Stomach (tissue), 9 donors: ENCODE results near the gene CACTIN. TPM values are rescaled to one million over a fixed set of nuclear protein-coding genes. Genes with fewer than 3 reads are reported as not detected.
A peak's percentile ranks its signal among the peaks of the same experiment; 100 is the strongest.

ENCODE experiments used
- DNase-seq, 2 donors: peaks; one replicate each; pipeline versions ENCODE4 v3.0.0 to v3.0.0-alpha.2; 2013 to 2019
- H3K27ac ChIP-seq, 5 donors: fragments of 200-600 bp in 4 of 5; sonication (generic) in 4 of 5; one replicate each; pipeline ENCODE4 v1.5.1; 2013 to 2019; ENCODE audit warnings: mild to moderate bottlenecking in 1 of 5, moderate library complexity in 1 of 5
- H3K27me3 ChIP-seq, 3 donors: fragments of 200-600 bp; sonication (generic); one replicate each; pipeline ENCODE4 v1.5.1; 2017 to 2019; ENCODE audit warnings: mixed run types in 1 of 3
- H3K36me3 ChIP-seq, 4 donors: fragments of 200-600 bp; sonication (generic); 1 replicate in 3 of 4; 2 replicates in 1 of 4; pipeline ENCODE4 v1.5.1; 2016 to 2019
- H3K4me1 ChIP-seq, 4 donors: fragments of 200-600 bp; sonication (generic); one replicate each; pipeline ENCODE4 v1.5.1; 2016 to 2019
- H3K4me3 ChIP-seq, 4 donors: fragments of 200-600 bp; sonication (generic) in 3 of 4; one replicate each; pipeline ENCODE4 v1.5.1; 2016 to 2019; ENCODE audit warnings: mild to moderate bottlenecking in 1 of 4
- H3K9me3 ChIP-seq, 4 donors: fragments of 200-600 bp; sonication (generic); one replicate each; pipeline ENCODE4 v1.5.1; 2016 to 2019
- EP300 ChIP-seq: sonication (generic); formaldehyde crosslinking; IDR thresholded peaks from one replicate; pipeline ENCODE4 v1.6.1; 2017; ENCODE audit warnings: antibody characterized with exemption
- POLR2A ChIP-seq, 4 donors: fragments of 450-650 bp; IDR thresholded peaks; one replicate each; pipeline ENCODE4 v1.6.1; 2016; ENCODE audit warnings: antibody characterized with exemption in 4 of 4, control low read depth in 2 of 4, mild to moderate bottlenecking in 1 of 4, moderate library complexity in 1 of 4
- POLR2AphosphoS5 ChIP-seq, 3 donors: sonication (generic); formaldehyde crosslinking; IDR thresholded peaks; one replicate each; pipeline ENCODE4 v1.6.1; 2016; ENCODE audit warnings: antibody characterized with exemption in 3 of 3
- WGBS, 5 donors: extraction: QIAGEN DNeasy Blood & Tissue Kit in 3 of 5; methylation state at CpG; one replicate each; pipeline versions ENCODE4 v1.1.5 to v1.1.7; 2013 to 2018; 5-methylcytosine and 5-hydroxymethylcytosine counted together
- intact Hi-C: fragments of 100-400 bp; cut with DNase I; formaldehyde crosslinking; loops from one replicate; pipeline ENCODE4 v1.15.1; 2023; ENCODE audit warnings: low total_unique reads
- polyA plus RNA-seq, 3 donors: library from polyadenylated mRNA; stranded (reverse); fragments of 200-250 nt; gene quantifications; one replicate each; pipeline ENCODE4 v1.2.3, GENCODE V29; 2013
- total RNA-seq, 5 donors: library from RNA; depleted of rRNA; stranded (reverse); fragments of >200 nt; gene quantifications; one replicate each; pipeline versions ENCODE4 v1.1.0 to v1.2.3, GENCODE V29; 2014 to 2016
- TF ChIP-seq, protein P1 (sequence below), 7 experiments: fragments of 450-650 bp in 4 of 7; fragments of 200-600 bp in 3 of 7; sonication (generic) in 3 of 7; IDR thresholded peaks; one replicate each; pipeline ENCODE4 v1.5.1; 2016 to 2019; ENCODE audit warnings: antibody characterized with exemption in 7 of 7, control low read depth in 2 of 7, mild to moderate bottlenecking in 1 of 7
- donor health status: healthy with polysubstance abuse.
- donor health status: Bipolar disorder and iron deficiency.
- donor health status: healthy.

The CACTIN gene
- total and polyA plus RNA-seq, 8 donors = 9.8 to 180 (median 14.7) TPM

DNA sequence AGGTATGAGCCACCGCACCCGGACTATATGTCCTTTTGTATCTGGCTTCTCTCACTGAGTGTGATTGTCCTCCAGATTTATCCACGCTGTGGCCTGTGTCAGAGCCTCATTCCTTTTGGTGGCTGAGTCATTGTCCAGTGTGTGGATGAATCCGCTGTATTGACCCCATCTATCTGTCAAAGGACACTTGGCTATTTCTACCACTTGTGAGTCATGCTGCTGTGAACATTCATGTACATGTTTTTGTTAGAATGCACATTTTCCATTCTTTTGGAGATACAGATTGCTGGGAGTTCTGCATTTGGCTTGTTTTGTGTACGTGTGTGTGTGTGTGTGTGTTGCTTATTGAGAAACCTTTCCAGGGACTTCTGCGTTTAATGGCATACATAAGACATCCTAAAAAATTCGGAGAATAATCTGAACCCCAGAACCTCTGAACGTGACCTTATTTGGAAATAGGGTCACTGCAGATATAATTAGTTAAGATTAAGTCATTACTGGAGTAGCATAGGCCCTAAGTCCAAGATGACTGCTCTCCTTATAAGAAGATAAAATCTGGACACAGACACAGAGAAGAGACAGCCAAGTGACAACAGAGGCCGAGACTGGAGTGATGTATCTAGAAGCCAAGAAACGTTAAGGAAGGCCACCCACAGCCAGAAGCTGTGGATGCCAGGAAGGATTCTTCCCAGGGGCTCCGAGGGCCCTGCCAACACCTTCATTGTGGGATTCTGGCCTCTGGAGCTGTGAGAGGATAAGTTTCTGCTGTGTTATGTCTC, 46.2 kb downstream of the CACTIN start:
- Histone ChIP-seq H3K36me3 (peaks cover 0 to 14% (median 10%) of the 10 kb centered on the region in 4 donors), H3K27me3 (peaks cover 0 to 15% (median 5%) of the 10 kb centered on the region in 3 donors), H3K27ac (peak overlapping the region in 4 of 5 donors; percentile 22 to 74 (median 64)), H3K4me1 (peaks cover 12 to 31% (median 19%) of the 10 kb centered on the region in 4 donors), H3K9me3 (no peaks in the 10 kb centered on the region), H3K4me3 (no peak overlapping the region)
- intact Hi-C loops = no loop called here
- WGBS, 5 donors = 41 to 61% (median 50%) methylated on average over 11 of the region's 11 CpGs
- TF ChIP-seq EP300 (no peak), POLR2AphosphoS5 (IDR thresholded peaks at IDR 0.05) (peak in 1 of 3 donors; percentile 58)
- DNase-seq = no peak

DNA sequence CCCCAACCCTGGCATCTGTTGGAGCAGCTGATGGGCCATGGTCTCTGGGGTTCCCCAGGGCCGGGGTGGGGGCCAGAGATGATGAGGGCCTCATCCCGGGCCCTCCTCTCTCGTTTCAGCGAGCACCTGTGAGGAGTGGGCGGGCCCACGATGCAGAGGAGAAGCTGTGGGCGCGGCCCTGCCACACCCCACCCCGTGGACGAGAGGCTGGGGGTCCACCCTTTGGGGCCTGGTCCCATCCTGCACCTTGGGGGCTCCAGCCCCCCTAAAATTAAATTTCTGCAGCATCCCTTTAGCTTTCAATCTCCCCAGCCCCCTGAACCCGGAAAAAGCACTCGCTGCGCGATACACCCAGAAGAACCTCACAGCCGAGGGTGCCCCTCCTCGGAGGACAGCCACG, 48.2 kb downstream of the CACTIN start:
- intact Hi-C loops = no loop called here
- peaks cover 0 to 24% (median 19%) of the 10 kb centered on the region in 4 donors for H3K36me3 ChIP-seq

DNA sequence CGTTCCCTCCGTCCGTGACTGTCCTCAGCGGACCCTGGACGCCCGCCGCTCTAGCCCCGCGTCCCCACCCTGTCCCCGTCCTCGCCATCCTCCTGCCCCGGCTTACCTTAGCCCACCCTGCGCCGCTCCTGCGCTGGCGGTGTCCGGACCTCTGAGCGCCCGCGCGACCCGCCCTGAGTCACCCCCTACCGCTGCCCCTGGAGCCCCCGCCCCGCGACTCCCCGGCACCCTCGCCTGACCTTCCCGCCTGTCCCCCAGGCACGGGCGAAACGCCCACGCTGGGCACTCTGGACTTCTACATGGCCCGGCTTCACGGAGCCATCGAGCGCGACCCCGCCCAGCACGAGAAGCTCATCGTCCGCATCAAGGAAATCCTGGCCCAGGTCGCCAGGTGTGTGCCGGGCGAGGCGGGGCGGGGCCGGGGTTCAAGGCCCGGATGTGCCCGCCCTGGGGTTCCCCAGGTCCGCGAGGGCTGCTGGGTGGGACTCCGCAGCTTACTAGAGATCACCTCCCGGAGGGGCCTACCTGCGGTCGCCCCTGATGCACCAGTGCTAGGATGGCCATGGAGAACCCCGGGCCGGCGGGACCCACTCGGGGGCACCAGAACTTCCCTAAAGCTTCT, 48.8 kb downstream of the CACTIN start:
- intact Hi-C loops = no loop called here
- Histone ChIP-seq H3K4me3 (no peak overlapping the region), H3K9me3 (no peaks in the 10 kb centered on the region), H3K27ac (peak overlapping the region in 3 of 5 donors; percentile 25 to 82 (median 68)), H3K27me3 (no peaks in the 10 kb centered on the region), H3K4me1 (peaks cover 14 to 41% (median 34%) of the 10 kb centered on the region in 4 donors), H3K36me3 (peaks cover 0 to 24% (median 19%) of the 10 kb centered on the region in 4 donors)
- WGBS, 5 donors = 73 to 90% (median 88%) methylated on average over 40 to 60 of the region's 60 CpGs
- TF ChIP-seq EP300 (no peak), POLR2AphosphoS5 (IDR thresholded peaks at IDR 0.05) (no peak), POLR2A (IDR thresholded peaks at IDR 0.05) (no peak)
- TF ChIP-seq, protein P1, sequence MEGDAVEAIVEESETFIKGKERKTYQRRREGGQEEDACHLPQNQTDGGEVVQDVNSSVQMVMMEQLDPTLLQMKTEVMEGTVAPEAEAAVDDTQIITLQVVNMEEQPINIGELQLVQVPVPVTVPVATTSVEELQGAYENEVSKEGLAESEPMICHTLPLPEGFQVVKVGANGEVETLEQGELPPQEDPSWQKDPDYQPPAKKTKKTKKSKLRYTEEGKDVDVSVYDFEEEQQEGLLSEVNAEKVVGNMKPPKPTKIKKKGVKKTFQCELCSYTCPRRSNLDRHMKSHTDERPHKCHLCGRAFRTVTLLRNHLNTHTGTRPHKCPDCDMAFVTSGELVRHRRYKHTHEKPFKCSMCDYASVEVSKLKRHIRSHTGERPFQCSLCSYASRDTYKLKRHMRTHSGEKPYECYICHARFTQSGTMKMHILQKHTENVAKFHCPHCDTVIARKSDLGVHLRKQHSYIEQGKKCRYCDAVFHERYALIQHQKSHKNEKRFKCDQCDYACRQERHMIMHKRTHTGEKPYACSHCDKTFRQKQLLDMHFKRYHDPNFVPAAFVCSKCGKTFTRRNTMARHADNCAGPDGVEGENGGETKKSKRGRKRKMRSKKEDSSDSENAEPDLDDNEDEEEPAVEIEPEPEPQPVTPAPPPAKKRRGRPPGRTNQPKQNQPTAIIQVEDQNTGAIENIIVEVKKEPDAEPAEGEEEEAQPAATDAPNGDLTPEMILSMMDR (IDR thresholded peaks at IDR 0.05) = no peak
- DNase-seq = no peak

More for the DNA sequence above, 48.2 kb downstream of the CACTIN start:
- DNase-seq = no peak
- WGBS, 5 donors = 73 to 80% (median 77%) methylated on average over 17 of the region's 17 CpGs
- Histone ChIP-seq H3K4me1 (peaks cover 13 to 40% (median 31%) of the 10 kb centered on the region in 4 donors), H3K27ac (peak overlapping the region in 2 of 5 donors; percentile 60 to 74), H3K9me3 (no peaks in the 10 kb centered on the region), H3K4me3 (no peak overlapping the region), H3K27me3 (no peaks in the 10 kb centered on the region)
- TF ChIP-seq EP300 (no peak), POLR2A (IDR thresholded peaks at IDR 0.05) (no peak), POLR2AphosphoS5 (IDR thresholded peaks at IDR 0.05) (no peak)
- TF ChIP-seq, protein P1 (IDR thresholded peaks at IDR 0.05) = no peak

DNA sequence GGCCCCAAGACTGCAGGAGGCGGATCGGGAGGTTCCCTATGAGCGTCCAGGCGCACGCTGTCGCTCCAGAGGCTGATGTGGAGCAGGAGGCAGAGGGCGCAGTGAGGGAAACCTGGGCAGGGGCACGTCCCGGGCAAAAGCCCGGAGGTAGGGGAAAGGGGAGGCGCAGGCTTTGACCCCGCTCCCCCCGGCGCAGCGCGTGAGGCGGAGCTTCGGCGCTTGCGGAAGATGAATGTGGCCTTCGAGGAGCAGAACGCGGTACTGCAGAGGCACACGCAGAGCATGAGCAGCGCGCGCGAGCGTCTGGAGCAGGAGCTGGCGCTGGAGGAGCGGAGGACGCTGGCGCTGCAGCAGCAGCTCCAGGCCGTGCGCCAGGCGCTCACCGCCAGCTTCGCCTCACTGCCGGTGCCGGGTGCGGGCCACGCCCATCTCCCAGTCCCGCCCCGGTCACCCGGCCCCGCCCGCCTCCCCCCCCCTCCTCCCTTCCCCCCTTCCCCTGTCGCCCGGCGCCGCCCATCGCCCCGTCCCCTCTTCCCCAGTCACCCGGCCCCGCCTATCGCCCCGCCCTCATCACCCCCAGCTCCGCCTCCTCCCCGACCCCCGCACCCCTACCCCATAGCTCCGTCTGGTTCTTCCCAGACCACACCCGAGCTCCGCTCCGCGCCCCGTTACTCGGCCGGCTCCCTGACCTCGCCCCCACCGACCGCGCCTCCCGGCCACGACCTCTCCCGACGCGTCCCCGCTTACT, 49.7 kb downstream of the CACTIN start:
- DNase-seq = peak; percentile 48 to 91
- Histone ChIP-seq H3K4me3 (peak overlapping the region; percentile 26 to 45 (median 36)), H3K9me3 (no peaks in the 10 kb centered on the region), H3K36me3 (peaks cover 0 to 24% (median 19%) of the 10 kb centered on the region in 4 donors), H3K27me3 (no peaks in the 10 kb centered on the region), H3K4me1 (peaks cover 18 to 46% (median 39%) of the 10 kb centered on the region in 4 donors), H3K27ac (peak overlapping the region; percentile 12 to 82 (median 25))
- TF ChIP-seq EP300 (no peak), POLR2A (IDR thresholded peaks at IDR 0.05) (no peak), POLR2AphosphoS5 (IDR thresholded peaks at IDR 0.05) (no peak)
- TF ChIP-seq, protein P1 (IDR thresholded peaks at IDR 0.05) = no peak
- intact Hi-C loops = no loop called here
- 28 to 75% (median 62%) methylated on average over 38 to 77 of the region's 78 CpGs for WGBS, 5 donors
